GM11168 (cell line): Measurements from ENCODE around the gene ST6GAL1.
"Not testable (repeated sequence)": the region's sequence is repeated elsewhere in the genome, so short reads cannot be mapped to it uniquely, and the experiment has no call there.

Experiments used
- in situ Hi-C: fragments of 300-500 bp; cut with MboI; formaldehyde crosslinking; loops from one replicate; pipeline ENCODE4 v1.12.0; 2022; ENCODE audit warnings: low sequenced_read_pairs; ENCODE audit not compliant: unreplicated experiment

Gene ST6GAL1

GRCh38 chr3:186937017-186937875, 6.9 kb downstream of the ST6GAL1 start:
- in situ Hi-C loops, result no loop called here

- in situ Hi-C loops, result no loop called here
Measured at GRCh38 chr3:186938716-186939115, 8.4 kb downstream of the ST6GAL1 start.

GRCh38 chr3:186939536-186939935, 9.2 kb downstream of the ST6GAL1 start:
- in situ Hi-C loops, result no loop called here

GRCh38 chr3:186940967-186941366, 10.6 kb downstream of the ST6GAL1 start:
- in situ Hi-C loops, result no loop called here

GRCh38 chr3:186942168-186942567, 11.8 kb downstream of the ST6GAL1 start:
- in situ Hi-C loops, result no loop called here

- in situ Hi-C loops, result no loop called here
Measured at GRCh38 chr3:186945255-186945823, 15.0 kb downstream of the ST6GAL1 start.

- in situ Hi-C loops, result no loop called here
Measured at GRCh38 chr3:186946756-186947375, 16.5 kb downstream of the ST6GAL1 start.

- in situ Hi-C loops, result no loop called here
Measured at GRCh38 chr3:186949281-186949982, 19.1 kb downstream of the ST6GAL1 start.

- in situ Hi-C loops, result no loop called here
Measured at GRCh38 chr3:186950402-186951093, 20.2 kb downstream of the ST6GAL1 start.

- in situ Hi-C loops, result no loop called here
Measured at GRCh38 chr3:186951640-186952552, 21.6 kb downstream of the ST6GAL1 start.

- in situ Hi-C loops, result no loop called here
Measured at GRCh38 chr3:186953011-186953487, 22.7 kb downstream of the ST6GAL1 start.

- in situ Hi-C loops, result not testable (repeated sequence)
Measured at GRCh38 chr3:186953992-186954699, 23.8 kb downstream of the ST6GAL1 start.

- in situ Hi-C loops, result no loop called here
Measured at GRCh38 chr3:186955898-186956696, 25.8 kb downstream of the ST6GAL1 start.

GRCh38 chr3:186959029-186959624, 28.8 kb downstream of the ST6GAL1 start:
- in situ Hi-C loops, result no loop called here

- in situ Hi-C loops, result no loop called here
Measured at GRCh38 chr3:186960347-186960746, 30.0 kb downstream of the ST6GAL1 start.

- in situ Hi-C loops, result no loop called here
Measured at GRCh38 chr3:186962445-186962844, 32.1 kb downstream of the ST6GAL1 start.

- in situ Hi-C loops, result no loop called here
Measured at GRCh38 chr3:186963636-186964035, 33.3 kb downstream of the ST6GAL1 start.
